Small intestine (tissue), 7 donors: Measurements from ENCODE around the gene GALNT14. TPM values are rescaled to one million over a fixed set of nuclear protein-coding genes. Genes with fewer than 3 reads are reported as not detected.

Experiments used
- DNase-seq, 2 donors: peaks; one replicate each; pipeline versions ENCODE4 v3.0.0 to v3.0.0-alpha.2; 2013
- FAIRE-seq: peaks from 2 replicates; lab custom pipeline; 2012; peaks lifted over from hg19 to GRCh38; lab: Jason Lieb, UNC
- H3K27ac ChIP-seq, 3 donors: one replicate each; pipeline ENCODE4 v1.5.1; 2013; ENCODE audit warnings: low read length in 2 of 3, mild to moderate bottlenecking in 2 of 3, control low read depth in 1 of 3, inconsistent platforms in 1 of 3, low read depth in 1 of 3, moderate library complexity in 1 of 3
- H3K27me3 ChIP-seq, 3 donors: one replicate each; pipeline ENCODE4 v1.6.1; 2013; ENCODE audit warnings: low read length in 3 of 3, inconsistent platforms in 1 of 3; ENCODE audit not compliant: control insufficient read depth in 3 of 3, insufficient read depth in 3 of 3
- H3K36me3 ChIP-seq, 3 donors: one replicate each; pipeline ENCODE4 v1.6.1; 2013; ENCODE audit warnings: low read length in 3 of 3, inconsistent platforms in 1 of 3, low read depth in 1 of 3, mild to moderate bottlenecking in 1 of 3, moderate library complexity in 1 of 3; ENCODE audit not compliant: control insufficient read depth in 3 of 3, insufficient read depth in 2 of 3
- H3K4me1 ChIP-seq, 3 donors: one replicate each; pipeline ENCODE4 v1.6.1; 2013; ENCODE audit warnings: low read length in 2 of 3, inconsistent platforms in 1 of 3, low read depth in 1 of 3, mild to moderate bottlenecking in 1 of 3, moderate library complexity in 1 of 3; ENCODE audit not compliant: control insufficient read depth in 3 of 3, insufficient read depth in 2 of 3
- H3K4me3 ChIP-seq, 3 donors: one replicate each; pipeline ENCODE4 v1.5.1; 2013; ENCODE audit warnings: low read length in 3 of 3, control low read depth in 1 of 3, inconsistent platforms in 1 of 3, low read depth in 1 of 3, mild to moderate bottlenecking in 1 of 3, moderate library complexity in 1 of 3
- H3K9me3 ChIP-seq, 2 donors: one replicate each; pipeline ENCODE4 v1.6.1; 2013; ENCODE audit warnings: low read depth in 1 of 2, low read length in 1 of 2; ENCODE audit not compliant: control insufficient read depth in 2 of 2, insufficient read depth in 1 of 2
- WGBS, 3 donors: extraction: QIAGEN DNeasy Blood & Tissue Kit; methylation state at CpG; one replicate each; pipeline ENCODE4 v1.1.7; 2013; 5-methylcytosine and 5-hydroxymethylcytosine counted together
- polyA plus RNA-seq, 4 donors: library from polyadenylated mRNA; stranded (reverse) in 3 of 4; unstranded in 1 of 4; fragments of 200-250 nt in 3 of 4; fragments of 120-200 nt in 1 of 4; gene quantifications; one replicate each; pipeline versions ENCODE4 v1.2.1 to v1.2.3, GENCODE V29; 2013
- donor health status: healthy with polysubstance abuse.
- donor health status: control.
- donor health status: control.
- donor health status: Bipolar disorder and iron deficiency.
- donor health status: healthy.

GALNT14 gene
- polyA plus RNA-seq, 4 donors, result 0.24 to 8.2 (median 2.2) TPM; not detected in 1

DNA sequence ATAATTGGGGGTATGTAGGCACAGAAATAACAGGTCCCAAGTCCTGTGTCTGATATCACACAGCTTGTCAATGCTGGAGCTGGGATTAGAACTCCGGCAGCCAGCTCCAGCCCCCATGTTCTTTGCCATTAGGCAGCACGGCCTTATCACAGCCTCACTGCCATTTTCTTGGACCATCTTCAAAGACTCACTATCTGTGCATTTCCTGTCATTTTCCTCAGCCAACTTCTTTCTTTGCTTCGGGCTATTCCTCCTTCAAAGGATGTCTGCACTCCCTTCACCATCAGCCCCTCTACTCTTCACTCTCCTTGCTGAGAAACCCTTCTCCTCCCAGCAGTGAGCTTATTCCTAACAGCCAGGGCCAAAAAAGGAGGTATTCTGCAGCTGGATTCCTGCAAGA lies 139.6 kb downstream of the GALNT14 start:
- Histone ChIP-seq H3K9me3 (no peaks in the 10 kb centered on the region), H3K4me3 (no peak overlapping the region), H3K4me1 (no peaks in the 10 kb centered on the region), H3K27me3 (peaks cover 0 to 3% (median 0%) of the 10 kb centered on the region in 3 donors), H3K36me3 (no peaks in the 10 kb centered on the region), H3K27ac (no peak overlapping the region)
- FAIRE-seq (no peak), DNase-seq (no peak)
- 51 to 76% (median 58%) methylated on average over 3 of the region's 3 CpGs for WGBS, 3 donors

DNA sequence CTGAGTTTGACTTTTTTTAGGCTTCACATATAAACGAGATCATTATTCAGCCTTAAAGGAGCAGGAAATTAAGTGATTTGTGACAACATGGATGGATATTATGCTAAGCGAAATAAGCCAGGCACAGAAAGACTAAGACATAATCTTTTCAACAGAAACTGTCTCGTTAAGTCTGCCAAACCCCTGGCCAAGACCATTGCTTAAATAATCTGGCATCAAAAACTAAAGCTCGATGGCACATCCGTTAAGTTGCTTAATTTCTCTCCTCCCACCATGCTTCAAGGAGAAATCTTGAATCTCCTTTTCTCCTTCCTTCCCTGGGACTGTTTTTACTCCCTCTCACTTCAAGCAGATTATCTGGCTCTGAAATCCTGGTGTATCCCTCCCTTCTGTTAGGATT lies 140.3 kb downstream of the GALNT14 start:
- Histone ChIP-seq H3K4me1 (no peaks in the 10 kb centered on the region), H3K9me3 (no peaks in the 10 kb centered on the region), H3K27me3 (peaks cover 0 to 4% (median 0%) of the 10 kb centered on the region in 3 donors), H3K36me3 (no peaks in the 10 kb centered on the region), H3K27ac (no peak overlapping the region), H3K4me3 (no peak overlapping the region)
- DNase-seq (no peak), FAIRE-seq (no peak)
- 68 to 77% (median 77%) methylated on average over 5 of the region's 5 CpGs for WGBS, 3 donors

DNA sequence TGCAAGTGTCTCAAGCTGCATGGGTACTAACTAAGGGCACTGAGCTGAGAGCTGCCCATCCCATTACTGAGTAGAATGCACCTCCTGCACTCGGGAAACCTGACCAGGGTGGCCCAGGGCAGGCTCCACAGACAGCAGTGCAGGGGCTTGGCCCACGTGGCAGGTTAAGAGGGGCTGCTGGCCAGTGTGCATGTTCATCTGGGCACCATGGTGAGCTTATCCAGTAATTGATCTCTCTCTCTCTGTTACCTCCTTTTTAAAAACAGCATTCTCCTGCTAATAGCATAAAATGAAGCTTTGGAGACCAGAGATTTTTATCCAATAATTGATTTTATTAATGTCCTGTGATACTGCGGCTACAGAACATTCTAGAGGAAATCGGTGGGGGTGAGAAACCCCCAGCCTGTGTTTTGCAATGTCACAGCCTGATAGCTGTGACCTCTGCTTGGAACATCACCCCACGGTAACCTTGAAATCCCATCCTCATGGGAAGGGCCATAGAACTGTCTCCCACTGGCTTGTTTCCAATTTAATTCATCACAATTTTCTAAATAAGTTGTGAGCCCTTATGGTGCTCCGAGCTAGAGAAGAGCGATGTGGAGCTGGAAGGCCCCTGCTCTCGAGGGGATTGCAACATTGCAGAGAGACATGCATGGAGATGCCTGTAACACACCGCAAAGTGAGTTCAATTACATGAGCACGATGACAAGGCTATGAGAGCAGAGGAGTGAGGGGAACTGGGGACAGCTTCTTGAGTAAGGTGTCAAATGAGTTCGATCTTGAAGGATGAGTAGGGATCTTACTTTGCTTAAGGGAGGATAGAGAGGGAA lies 143.8 kb downstream of the GALNT14 start:
- no peak for DNase-seq
- no peaks in the 10 kb centered on the region for H3K9me3 ChIP-seq
- H3K27ac ChIP-seq, result no peak overlapping the region
- H3K27me3 ChIP-seq, result peaks cover 0 to 4% (median 0%) of the 10 kb centered on the region in 3 donors
- no peak for FAIRE-seq
- no peak overlapping the region for H3K4me3 ChIP-seq
- no peaks in the 10 kb centered on the region for H3K36me3 ChIP-seq
- 79 to 80% (median 80%) methylated on average over 11 of the region's 11 CpGs for WGBS, 3 donors
- H3K4me1 ChIP-seq, result no peaks in the 10 kb centered on the region

DNA sequence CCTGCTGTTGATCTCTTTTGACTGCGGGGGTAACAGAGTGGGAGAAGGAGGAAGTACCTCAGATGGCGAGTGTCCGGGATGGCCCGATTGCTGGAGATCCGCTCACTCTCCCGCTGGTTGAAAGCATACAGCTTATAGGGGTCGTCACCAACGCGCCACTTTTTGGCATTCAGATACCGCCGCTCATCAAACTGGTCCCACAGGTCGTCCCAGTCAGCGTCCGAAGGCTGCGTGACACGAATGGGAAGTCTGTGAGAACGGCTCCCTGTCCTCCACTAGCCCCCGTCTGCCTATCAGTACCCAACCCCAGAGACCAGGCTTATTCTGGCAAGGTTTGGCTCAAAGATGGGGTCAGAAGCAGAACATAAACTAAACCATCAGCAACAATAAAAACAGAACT lies 145.5 kb downstream of the GALNT14 start:
- H3K36me3 ChIP-seq, result no peaks in the 10 kb centered on the region
- peaks cover 0 to 2% (median 0%) of the 10 kb centered on the region in 3 donors for H3K27me3 ChIP-seq
- WGBS, 3 donors, result 91 to 93% (median 93%) methylated on average over 18 of the region's 18 CpGs
- DNase-seq (no peak), FAIRE-seq (no peak)
- H3K4me3 ChIP-seq, result no peak overlapping the region
- no peaks in the 10 kb centered on the region for H3K9me3 ChIP-seq
- no peak overlapping the region for H3K27ac ChIP-seq
- no peaks in the 10 kb centered on the region for H3K4me1 ChIP-seq

DNA sequence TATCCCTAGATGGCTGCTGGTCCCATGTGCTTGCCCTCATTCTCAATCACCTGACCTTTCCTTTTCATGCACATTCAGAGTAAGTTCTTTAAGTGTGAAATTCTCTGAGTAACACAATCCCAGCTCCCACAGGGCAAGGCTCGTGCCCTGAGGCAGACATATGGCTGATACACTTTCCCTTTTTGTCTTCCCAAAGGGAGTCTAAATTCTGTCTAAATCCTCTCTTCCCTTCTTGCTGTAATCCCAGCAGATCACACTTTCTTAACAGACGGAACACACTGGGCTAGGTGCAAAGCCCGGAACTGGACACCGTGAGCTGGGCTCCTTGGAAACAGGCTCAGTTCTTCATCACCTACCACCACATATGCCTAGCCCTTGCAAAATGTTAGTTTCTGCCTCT lies 147.6 kb downstream of the GALNT14 start:
- no peak overlapping the region for H3K4me3 ChIP-seq
- WGBS, 3 donors, result 46 to 83% (median 81%) methylated on average over 4 of the region's 4 CpGs
- no peaks in the 10 kb centered on the region for H3K9me3 ChIP-seq
- FAIRE-seq (no peak), DNase-seq (no peak)
- H3K27me3 ChIP-seq, result peaks cover 0 to 2% (median 0%) of the 10 kb centered on the region in 3 donors
- H3K27ac ChIP-seq, result no peak overlapping the region
- H3K36me3 ChIP-seq, result no peaks in the 10 kb centered on the region
- H3K4me1 ChIP-seq, result no peaks in the 10 kb centered on the region

DNA sequence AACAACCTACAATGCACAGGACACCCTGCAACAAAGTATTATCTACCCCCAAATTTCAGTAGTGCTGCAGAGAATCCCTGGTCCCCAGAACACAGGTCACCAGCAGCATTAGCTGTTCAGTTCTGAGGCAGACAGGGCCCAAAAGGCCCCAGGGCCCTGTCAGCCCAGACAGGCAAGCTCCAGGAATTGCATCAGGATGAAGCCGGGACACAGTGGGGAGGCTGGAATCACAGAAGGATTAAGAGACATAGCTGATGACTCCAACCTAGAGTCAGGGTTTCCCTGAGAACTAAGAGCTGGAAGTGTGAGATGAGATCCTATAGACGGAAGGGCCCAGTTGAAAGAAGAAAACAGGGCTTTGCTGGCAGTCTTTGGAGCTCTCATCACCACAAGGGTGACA lies 148.1 kb downstream of the GALNT14 start:
- Histone ChIP-seq H3K4me1 (no peaks in the 10 kb centered on the region), H3K27me3 (peaks cover 0 to 2% (median 0%) of the 10 kb centered on the region in 3 donors), H3K36me3 (no peaks in the 10 kb centered on the region), H3K9me3 (no peaks in the 10 kb centered on the region), H3K27ac (no peak overlapping the region), H3K4me3 (no peak overlapping the region)
- 86 to 93% (median 90%) methylated on average over 2 of the region's 2 CpGs for WGBS, 3 donors
- DNase-seq (no peak), FAIRE-seq (no peak)

DNA sequence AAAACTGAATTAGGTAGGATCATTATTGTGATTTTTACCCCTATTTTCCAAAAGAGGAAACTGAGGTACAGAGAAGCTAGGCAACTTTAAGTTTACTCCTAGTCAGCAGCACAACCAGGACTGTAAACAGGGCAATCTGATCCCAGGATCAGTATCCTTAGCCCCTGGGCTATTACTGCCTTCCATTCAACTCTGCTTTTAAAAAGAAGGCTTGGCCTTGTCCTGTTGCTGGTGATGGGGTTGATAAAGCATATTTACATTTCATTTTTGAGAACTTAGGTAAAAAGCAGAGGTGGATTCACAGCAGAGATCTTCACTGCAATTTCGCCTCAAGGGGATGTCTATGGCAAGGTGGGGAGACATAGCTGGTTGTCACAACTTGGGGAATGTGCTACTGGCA lies 148.5 kb downstream of the GALNT14 start:
- H3K4me1 ChIP-seq, result no peaks in the 10 kb centered on the region
- 78 to 86% (median 83%) methylated on average over 1 of the region's 1 CpG for WGBS, 3 donors
- FAIRE-seq (no peak), DNase-seq (no peak)
- peaks cover 0 to 2% (median 0%) of the 10 kb centered on the region in 3 donors for H3K27me3 ChIP-seq
- H3K9me3 ChIP-seq, result no peaks in the 10 kb centered on the region
- H3K4me3 ChIP-seq, result no peak overlapping the region
- no peak overlapping the region for H3K27ac ChIP-seq
- H3K36me3 ChIP-seq, result no peaks in the 10 kb centered on the region

DNA sequence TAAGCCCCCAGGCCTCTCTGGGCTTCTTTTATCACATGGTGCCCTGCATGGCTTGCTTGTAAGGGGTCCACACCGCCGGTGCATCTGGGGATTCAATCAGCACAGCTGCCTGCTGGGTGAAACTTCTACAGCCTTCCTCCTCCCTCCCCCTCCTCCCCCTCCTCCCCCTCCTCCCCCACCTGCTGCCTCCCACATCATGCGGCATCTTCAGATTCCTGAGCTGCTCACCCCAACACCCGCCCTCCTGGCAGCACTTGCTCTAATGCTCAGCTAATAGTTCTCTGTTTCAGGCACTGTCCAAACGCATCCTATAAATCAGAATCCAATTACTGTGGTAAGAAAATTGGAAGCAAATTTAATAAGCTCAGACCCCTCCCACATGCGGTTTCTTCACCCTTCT lies 150.7 kb downstream of the GALNT14 start:
- FAIRE-seq, result no peak
- no peaks in the 10 kb centered on the region for H3K36me3 ChIP-seq
- no peak overlapping the region for H3K27ac ChIP-seq
- no peak for DNase-seq
- H3K4me1 ChIP-seq, result no peaks in the 10 kb centered on the region
- no peaks in the 10 kb centered on the region for H3K9me3 ChIP-seq
- no peaks in the 10 kb centered on the region for H3K27me3 ChIP-seq
- WGBS, 3 donors, result 77 to 85% (median 85%) methylated on average over 6 of the region's 6 CpGs
- H3K4me3 ChIP-seq, result no peak overlapping the region
